Spleen (tissue), 7 donors: Measurements from ENCODE around the gene GDPGP1.

Experiments used
- POLR2A ChIP-seq, 3 donors: fragments of 450-650 bp; IDR thresholded peaks; one replicate each; pipeline ENCODE4 v1.5.1; 2017; ENCODE audit warnings: antibody characterized with exemption in 3 of 3, mild to moderate bottlenecking in 1 of 3
- POLR2AphosphoS5 ChIP-seq, 3 donors: sonication (generic); formaldehyde crosslinking; IDR thresholded peaks; one replicate each; pipeline ENCODE4 v1.5.1; 2017; ENCODE audit warnings: antibody characterized with exemption in 3 of 3
- TF ChIP-seq, protein P1 (sequence below), 11 experiments: fragments of 200-600 bp in 7 of 11; fragments of 450-650 bp in 4 of 11; sonication (generic) in 4 of 11; IDR thresholded peaks in 8 of 11; conservative IDR thresholded peaks in 3 of 11; 1 replicate in 7 of 11; 2 replicates in 4 of 11; pipeline versions ENCODE4 v1.4.0 to v1.8.0; 2016 to 2021; ENCODE audit warnings: antibody characterized with exemption in 11 of 11, inconsistent platforms in 4 of 11, mild to moderate bottlenecking in 1 of 11
- donor health status: DM: no; HTN: no; CAD: no; lungs with moderate emphysema.
- donor health status: DM: no; HTN: no; CAD: no.
- donor health status: DM: no; HTN: no; CAD: no.

DNA sequence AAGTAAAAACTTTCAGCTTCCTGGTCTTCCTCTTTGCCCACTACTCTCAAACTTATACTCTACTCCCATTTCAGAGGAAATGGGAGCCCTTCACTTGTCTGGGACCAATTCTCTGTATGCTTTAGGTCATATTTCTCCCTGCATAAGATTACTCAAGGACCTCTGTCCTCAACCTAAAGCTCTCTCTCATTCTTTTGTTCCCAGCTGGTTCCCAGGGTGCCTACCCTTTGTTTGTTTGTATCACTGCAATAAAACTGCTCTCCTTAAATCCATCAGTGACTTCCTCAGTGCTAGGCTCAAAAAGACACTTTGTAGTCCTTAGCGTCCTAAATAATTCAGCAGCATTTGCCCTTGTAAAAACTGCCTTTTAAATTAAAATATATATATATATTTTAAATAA, 34.4 kb downstream of the GDPGP1 start:
- TF ChIP-seq, protein P1, sequence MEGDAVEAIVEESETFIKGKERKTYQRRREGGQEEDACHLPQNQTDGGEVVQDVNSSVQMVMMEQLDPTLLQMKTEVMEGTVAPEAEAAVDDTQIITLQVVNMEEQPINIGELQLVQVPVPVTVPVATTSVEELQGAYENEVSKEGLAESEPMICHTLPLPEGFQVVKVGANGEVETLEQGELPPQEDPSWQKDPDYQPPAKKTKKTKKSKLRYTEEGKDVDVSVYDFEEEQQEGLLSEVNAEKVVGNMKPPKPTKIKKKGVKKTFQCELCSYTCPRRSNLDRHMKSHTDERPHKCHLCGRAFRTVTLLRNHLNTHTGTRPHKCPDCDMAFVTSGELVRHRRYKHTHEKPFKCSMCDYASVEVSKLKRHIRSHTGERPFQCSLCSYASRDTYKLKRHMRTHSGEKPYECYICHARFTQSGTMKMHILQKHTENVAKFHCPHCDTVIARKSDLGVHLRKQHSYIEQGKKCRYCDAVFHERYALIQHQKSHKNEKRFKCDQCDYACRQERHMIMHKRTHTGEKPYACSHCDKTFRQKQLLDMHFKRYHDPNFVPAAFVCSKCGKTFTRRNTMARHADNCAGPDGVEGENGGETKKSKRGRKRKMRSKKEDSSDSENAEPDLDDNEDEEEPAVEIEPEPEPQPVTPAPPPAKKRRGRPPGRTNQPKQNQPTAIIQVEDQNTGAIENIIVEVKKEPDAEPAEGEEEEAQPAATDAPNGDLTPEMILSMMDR (IDR thresholded peaks at IDR 0.05 in 8 of 11, conservative IDR thresholded peaks at IDR 0.05 in 3 of 11): no peak
- TF ChIP-seq POLR2AphosphoS5 (IDR thresholded peaks at IDR 0.05) (no peak), POLR2A (IDR thresholded peaks at IDR 0.05) (no peak)
